ENCODE results near the gene IP6K1.
"Not testable (repeated sequence)": the region's sequence is repeated elsewhere in the genome, so short reads cannot be mapped to it uniquely, and the experiment has no call there.

Gene IP6K1

DNA sequence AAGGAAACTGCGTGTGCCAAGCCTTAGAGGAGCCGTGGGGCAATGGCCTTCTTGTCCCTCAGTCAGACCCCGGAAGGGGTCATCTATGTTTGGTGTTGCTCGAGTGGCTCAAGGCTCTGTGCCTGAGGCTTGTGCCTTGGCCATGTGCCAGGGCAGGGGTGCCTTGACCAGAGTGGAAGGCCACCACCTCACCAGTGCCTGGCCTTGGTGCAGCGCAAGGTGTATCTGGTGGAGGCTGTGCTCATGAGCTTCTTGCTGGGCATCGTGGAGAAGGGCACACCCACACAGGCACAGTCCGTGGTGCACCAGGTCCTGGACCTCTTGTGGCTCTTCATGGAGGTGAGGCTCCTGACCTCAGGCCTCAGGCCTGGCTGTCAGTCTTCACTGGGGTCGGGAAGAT lies 86.3 kb downstream of the IP6K1 start:
- H3K4me3 ChIP-seq = no peak overlapping the region
- no peak overlapping the region for H3K27ac ChIP-seq

DNA sequence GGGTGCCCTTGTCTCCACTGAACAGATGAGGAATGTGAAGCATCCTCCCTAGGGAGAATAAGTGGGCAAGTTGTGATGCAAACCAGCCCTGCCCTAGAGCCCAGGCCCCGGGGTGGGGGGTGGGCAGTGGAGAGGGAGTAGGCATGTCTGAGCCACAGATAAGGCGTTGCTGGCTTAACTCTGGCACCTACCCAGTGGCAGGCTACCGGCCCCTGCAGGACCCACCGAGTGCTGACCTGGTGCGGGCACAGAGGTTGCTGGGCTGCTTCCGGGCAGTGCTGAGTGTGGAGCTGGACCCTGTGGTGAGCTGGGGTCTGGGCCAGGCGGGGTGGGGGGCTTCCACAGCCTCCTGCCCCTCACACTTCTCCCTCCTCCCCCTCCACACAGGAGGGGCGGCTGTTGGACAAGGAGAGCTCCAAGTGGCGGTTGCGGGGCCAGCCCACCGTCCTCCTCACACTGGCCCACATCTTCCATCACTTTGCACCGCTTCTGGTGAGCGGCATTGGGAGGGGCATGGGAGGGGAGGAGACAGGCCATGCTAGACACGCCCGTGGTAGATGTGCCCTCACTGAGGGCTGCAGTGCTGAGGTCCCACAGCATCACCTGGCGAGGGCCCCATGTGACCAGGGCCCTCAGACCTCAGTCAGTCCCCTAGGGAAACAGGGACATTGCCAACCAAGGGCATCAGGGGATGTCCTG lies 86.9 kb downstream of the IP6K1 start:
- H3K4me3 ChIP-seq = no peak overlapping the region
- H3K27ac ChIP-seq = no peak overlapping the region

DNA sequence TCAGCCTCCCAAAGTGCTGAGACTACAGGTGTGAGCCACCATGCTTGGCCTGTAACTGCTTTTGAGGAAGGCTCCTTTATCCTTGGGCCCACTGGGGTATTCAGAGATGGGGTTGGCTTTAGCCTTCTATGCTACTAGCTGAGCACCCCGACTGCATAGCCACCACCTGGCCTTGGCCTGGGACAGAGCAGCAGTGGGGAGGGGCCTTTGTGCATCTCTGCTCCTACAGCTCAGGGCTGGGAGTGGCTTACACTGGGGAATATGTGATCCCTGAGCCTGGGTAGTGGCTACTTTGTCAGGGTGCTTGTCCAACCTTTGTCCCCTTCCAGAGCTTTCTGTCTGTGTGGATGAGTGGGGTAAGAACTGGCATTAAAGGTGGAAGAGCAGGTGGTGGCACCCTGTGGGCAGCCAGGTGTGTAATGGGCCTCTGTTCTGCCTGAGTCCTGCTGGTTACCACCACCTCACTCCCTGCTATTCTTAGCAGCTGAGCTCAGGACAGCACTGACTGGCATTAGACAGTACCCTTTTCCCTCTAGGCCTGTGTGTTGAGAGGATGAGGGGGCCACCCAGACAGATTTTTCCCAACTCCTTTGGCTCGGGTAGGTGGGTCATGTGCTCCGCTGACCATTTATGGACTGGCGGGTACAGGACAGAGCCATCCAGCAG lies 90.9 kb downstream of the IP6K1 start:
- not testable (repeated sequence) for H3K4me3 ChIP-seq, H3K27ac ChIP-seq

DNA sequence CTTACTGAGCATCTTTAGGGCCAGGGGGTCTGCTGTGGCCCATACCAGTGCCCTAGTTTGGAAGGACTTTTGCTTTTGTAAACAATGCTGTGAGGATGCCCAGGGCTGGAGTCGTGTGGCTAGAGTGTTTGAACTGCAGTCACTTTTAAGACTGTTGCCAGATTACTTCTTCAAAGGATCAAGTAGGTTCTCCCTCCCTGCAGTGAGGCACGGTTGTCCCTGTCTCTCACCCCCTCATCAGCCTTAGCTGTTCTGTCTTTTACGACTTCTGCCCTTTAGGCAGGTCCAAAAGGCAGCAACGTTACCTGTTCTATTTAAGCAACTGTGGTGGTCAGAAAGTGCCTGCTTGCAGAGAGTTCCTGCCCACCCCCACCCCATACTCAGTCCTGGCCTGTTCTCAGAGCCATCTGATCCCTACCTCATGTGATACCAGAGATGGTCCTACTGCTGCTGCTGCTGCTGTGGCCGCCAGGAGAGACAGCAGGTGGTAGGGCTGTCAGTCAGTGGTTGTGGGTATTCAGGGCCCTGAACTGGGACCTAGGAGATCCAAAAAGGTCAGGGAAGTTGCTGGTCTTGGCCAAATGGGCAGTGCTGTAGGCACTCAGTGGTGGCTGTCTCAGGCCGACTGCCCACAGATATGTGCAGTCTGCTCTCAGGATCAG lies 91.8 kb downstream of the IP6K1 start:
- H3K4me3 ChIP-seq, H3K27ac ChIP-seq: not testable (repeated sequence)

DNA sequence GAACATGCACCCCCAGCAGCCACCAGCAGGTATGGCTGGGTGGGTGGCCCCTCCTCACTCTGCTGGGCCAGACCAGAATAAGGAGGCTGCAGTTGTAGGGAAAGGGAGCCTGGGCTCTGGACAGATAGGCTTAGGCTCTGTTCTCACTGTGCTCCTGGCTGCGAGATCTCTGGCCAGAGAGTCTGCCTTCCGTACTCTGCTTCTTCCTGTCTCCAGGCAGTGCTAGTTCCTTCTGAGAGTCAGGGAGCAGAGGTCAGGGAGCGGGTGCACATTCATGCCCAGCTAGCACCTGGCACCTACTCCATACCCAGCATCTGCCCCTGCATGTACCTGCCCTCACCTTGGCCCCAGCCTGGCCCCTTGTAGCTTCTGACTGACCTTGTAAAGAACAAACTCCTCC lies 94.9 kb downstream of the IP6K1 start:
- H3K4me3 ChIP-seq = not testable (repeated sequence)
- peak overlapping the region in 1 of 21 experiments; percentile 1 for H3K27ac ChIP-seq

DNA sequence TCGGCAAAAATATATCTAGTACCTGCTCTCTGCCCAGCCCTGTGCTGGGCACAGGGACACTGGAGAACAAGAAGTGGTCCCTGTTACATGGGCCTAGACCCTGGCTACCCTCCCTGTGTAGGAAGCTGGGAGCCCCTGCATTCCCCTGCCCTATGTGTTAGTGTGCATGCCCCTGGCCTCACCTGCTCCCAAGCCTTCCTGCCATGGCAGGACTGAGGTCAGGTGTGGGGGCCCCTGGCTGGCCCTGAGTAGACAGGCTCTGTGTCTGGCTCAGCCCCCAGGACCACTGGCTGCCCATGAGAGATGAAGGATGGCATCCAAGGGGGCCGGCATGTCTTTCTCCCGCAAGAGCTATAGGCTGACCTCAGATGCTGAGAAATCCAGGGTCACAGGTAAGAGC lies 95.5 kb downstream of the IP6K1 start:
- H3K4me3 ChIP-seq = not testable (repeated sequence)
- peak overlapping the region in 1 of 21 experiments; percentile 34 for H3K27ac ChIP-seq

DNA sequence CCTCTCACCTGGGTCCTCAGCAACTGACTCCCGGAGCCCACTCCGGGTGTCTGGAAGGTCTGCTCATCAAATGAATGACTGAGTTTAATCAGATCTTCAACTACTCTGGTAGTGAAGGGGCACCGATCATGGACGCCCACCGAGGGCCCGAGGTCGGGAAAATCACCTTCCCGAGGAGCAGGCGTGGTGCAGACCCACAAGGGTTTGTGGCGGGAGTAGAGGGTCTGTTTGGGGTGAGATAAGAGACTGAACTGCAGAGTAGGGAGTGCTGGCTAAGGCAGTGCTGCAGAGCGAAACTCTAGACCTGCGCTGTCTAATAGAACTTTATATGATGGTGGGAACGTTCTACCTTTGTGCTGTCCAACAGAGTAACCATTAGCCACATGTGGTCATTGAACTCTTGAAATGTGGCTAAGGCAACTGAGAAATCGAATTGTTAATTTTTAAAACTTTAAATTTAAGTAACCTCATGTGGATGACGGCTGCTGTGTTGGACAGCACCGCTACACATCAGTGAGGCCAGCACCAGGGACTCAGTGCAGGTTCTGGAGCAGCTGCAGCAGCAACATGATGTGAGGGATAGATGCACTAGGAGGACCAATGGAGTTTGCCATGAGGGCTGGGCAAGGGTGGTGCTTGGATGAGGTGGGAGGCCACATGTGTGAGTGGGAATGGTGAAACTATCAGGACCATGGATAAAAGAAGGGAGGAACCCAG lies 96.3 kb downstream of the IP6K1 start:
- peak overlapping the region; percentile 89 to 100 (median 98) for H3K4me3 ChIP-seq
- peak overlapping the region in 20 of 21 experiments; percentile 66 to 94 (median 88) for H3K27ac ChIP-seq

DNA sequence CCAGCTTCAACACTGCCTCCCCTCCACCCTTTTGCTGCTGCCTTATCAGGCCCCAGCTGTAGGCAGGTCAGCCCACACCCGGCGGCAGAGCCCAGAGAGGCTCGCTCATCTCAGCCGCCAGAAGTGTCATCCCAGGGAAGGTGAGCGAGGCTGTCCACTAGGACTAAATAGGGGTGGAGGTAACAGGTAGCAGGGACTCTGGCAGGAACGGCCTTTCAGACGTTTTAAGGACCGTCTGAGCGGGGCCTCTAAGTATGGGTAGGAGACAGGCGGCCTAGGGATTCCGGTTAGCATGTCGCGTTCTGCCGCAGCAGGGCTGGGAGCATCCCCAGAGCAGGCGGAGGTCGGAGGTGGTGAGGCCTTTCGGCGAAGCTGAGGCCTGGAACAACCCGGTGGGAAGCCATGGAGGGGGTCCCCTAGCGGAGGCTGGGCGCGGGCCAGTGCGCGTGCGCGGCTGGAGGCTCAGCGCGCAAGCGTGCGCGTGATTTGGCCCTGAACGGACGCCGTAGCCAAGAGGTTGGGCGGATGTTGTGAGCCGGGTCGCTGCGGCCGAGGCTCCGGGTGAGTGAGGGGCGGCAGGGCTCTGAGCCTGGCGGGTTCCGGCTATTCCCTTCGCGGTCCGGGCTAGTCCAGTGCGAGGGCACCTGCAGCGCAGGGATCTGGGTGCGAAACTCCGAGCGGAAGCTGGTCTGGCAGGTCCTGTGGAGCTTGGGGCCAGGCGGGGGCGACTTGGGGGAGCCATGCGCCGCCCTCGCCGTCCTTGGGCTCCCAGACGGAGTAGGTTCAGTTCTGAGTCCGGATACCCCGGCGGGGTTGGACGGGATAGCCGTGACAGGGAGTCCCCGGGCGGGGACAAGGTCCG lies 97.1 kb downstream of the IP6K1 start, which contains the start of the genes MST1 and RNF123:
Gene MST1, minus strand, starts transcription at position 429 of the 862 bp plus-strand sequence. CDS start 783 bp downstream, outside the sequence.
Gene RNF123, plus strand, starts transcription at position 512 of the 862 bp plus-strand sequence. CDS start 1,609 bp downstream, outside the sequence.
- Histone ChIP-seq H3K4me3 (peak within 1 kb of the TSS; percentile 89 to 100 (median 98)), H3K27ac (peak within 1 kb of the TSS; percentile 54 to 94 (median 88))

DNA sequence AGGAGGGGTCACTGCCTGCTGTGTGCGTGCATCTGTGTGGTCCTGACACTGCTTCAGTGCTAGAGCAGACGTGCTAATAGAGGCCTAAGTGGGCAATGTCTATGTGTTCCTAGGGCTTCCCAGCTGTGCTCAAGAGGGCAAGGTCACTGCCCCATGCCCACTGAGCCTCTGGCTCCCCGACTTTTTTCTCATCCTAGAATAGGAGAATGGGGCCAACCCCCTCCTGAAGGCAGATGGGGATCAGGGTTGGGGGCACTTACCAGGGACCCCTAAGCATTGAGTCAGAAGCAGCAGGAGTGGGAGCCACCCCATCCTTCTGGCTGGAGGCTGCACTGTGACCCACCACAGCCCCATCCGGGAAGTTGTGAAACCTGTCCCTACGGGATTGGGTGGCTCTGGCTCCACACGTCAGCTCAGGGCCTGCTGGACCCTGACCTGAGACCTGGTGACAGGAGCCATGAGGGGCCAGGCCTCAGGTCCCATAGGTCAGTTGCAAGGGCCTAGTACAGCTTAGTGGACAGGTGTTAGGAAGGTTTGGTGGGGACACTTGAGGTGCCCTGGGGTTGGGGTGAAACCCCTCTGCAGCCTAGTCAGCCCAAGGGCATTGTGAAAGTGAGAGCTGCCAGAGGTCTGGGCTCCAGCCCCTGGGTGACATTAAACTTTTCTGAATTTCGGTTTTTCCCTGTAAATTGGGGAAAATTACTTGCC lies 97.8 kb downstream of the IP6K1 start:
- H3K27ac ChIP-seq = peak overlapping the region in 20 of 21 experiments; percentile 29 to 94 (median 88)

DNA sequence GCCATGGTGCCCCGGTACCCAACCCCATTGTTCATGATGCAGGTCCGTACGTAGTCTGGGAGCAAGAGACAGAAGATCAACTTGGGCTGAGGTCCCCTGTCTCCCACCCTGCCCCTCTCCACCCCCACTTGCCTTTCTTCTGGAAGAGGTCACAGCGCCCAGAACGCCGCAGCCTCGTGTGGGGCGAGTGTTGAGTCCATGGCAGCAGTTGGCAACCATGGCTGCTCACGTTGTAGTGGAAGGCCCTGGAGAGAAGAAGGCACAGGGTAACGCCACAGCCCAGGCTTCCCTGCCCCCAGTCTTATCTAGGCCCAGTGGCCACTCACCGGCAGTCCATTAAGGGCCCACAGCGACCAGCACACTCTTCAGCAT lies 98.9 kb downstream of the IP6K1 start:
- not testable (repeated sequence) for H3K27ac ChIP-seq
- H3K4me3 ChIP-seq = peak overlapping the region in 3 of 7 experiments; percentile 29 to 40 (median 36)

More for the DNA sequence above, 97.8 kb downstream of the IP6K1 start:
- H3K4me3 ChIP-seq = peak overlapping the region; percentile 89 to 100 (median 98)

DNA sequence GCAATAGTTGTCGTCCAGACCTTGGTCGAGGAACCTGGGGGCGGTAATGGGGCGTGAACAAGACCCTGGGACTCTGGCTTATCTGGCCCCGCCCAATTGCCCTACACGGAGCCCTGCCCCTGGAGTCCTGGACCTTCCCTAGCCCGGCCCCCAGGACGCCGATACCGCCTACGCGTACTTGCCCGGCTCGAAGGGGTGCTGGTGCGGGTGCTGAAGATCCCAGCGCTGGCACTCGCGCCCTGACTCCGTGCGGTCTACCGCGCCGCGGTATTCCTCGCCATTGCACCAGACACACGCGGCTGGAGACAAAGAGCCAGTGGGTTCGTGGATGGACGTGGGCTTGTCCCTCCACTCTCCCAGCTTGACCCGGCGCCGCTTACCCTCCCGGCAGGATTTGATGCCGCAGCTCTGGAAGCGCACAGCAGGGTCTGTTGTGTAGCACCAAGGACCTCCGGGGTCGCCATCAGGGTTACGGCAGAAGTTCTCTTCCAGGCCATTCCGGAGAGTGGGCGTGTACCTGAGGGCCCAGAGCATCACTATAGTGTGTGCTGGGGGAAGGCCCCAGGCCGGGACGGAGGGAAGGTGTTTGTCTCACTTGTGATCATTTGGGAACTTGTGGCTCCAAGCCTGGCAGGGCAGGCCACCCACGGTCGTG lies 99.4 kb downstream of the IP6K1 start:
- Histone ChIP-seq H3K27ac (peak overlapping the region in 5 of 21 experiments; percentile 17 to 62 (median 35)), H3K4me3 (peak overlapping the region in 6 of 7 experiments; percentile 4 to 40 (median 32))

DNA sequence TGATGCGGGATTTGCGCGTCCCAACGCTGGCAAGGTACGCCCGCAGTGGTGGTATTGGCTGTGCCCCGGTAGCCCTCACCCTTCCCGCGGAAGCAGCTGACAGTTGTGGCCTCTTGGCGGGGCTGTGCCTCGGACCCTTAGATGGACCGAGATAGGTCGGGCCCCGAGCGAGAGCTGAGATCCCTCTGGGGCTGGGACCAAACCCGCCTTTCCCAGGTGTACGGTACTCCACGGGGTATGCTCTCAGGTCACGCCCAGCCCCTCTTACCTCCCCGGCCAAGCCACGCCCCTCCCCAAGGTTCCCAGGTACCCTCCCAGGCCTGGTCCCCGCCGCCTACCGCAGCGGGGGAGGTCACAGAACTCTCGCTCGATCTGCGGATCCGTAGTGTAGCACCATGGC lies 100.0 kb downstream of the IP6K1 start:
- Histone ChIP-seq H3K27ac (peak overlapping the region in 5 of 21 experiments; percentile 17 to 62 (median 35)), H3K4me3 (peak overlapping the region in 6 of 7 experiments; percentile 4 to 40 (median 32))

DNA sequence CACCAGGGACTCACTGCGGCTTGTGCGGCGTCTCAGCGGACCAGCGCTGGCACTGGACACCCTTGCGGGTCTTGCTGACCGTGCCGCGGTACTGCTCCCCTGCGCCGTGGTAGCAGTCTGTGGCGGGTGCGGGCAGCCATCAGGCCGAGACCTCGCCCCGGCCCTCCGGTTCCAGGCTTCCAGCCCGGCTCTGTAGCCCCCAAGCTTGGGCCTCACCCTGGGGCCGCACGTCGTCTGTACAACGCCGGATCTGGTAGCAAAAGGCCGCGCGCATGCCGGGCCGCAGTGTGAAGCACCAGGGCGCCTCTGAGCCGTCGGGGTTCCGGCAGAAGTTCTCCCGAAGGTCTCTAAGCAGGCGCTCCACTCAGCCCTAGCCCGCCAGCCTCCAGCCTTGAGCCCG lies 100.5 kb downstream of the IP6K1 start:
- H3K27ac ChIP-seq = not testable (repeated sequence)
- peak overlapping the region in 4 of 7 experiments; percentile 29 to 40 (median 36) for H3K4me3 ChIP-seq

DNA sequence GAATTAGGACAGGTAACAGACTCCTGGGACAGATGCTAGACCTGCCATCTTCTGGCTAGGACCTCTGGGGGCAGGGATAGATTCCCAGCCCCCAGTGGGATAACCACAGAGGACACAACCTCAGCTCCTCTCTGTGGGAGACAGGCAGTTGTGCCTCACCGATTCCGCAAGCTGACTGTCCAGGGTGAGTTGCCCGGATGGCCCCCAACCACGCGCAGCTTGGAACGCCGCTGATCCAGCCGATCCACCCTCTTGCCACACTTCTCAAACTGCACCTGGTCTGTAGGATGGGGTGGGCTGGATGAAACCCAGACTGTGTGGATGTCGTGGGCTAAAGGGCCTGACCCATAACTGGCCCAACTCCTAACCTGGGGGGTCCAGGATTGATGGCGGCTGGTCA lies 101.2 kb downstream of the IP6K1 start:
- H3K4me3 ChIP-seq = not testable (repeated sequence)

DNA sequence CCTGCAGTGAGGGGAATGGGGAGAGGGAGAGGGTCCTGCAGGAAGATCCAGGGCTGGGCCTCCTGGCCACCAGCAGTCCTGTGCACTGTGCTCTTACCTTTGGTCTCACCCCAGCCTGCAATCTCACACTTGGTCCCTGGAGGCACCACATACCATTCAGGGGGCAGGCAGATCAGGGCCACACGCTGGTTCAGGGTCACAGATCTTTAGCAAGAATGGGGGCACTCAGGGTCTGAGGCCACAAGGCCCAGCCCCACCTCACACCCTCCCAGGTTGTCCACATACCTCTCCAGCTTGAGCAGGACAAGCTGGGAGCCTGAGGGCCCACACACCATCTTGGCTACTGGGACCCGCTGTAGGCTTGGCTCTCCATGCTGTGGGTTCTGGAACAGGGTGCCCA lies 101.9 kb downstream of the IP6K1 start:
- not testable (repeated sequence) for H3K4me3 ChIP-seq, H3K27ac ChIP-seq

More for the DNA sequence above, 101.2 kb downstream of the IP6K1 start:
- H3K27ac ChIP-seq = not testable (repeated sequence)

DNA sequence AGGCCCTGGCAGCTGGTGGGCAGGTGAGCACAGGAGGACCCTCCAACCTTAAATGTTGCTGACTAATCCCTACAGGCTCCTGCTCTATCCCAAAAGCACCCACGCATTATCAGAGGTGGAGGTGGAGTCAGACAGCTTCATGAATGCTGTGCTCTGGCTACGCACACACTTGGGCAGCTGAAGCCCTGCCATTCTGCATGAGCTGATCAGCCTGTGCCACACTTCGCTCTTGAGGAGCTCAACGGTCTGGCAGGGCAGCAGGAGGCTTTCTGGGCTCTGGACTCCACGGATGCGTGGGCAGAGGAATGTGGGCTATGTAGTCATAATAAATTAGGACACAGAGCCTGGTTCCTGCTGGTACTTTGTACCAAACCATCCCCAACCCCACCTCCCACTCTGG lies 103.2 kb downstream of the IP6K1 start:
- Histone ChIP-seq H3K4me3 (no peak overlapping the region), H3K27ac (no peak overlapping the region)

DNA sequence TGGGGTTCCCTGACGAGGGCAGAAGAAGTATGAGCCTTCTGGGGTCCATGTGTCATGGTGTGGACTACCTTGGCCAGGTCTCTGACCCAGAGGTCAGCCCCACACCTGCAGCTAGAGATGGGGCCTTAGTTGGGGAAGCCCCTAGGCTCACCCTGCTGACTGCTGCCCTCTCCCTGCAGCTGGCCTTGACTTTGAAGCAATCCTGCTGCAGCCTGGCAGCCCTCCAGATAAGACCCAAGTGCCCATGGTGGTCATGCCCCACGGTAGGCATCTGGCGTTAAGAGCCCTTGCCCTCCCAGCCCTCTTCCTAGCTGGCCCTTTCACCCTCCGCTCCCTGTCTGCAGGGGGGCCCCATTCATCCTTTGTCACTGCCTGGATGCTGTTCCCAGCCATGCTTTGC lies 104.8 kb downstream of the IP6K1 start:
- Histone ChIP-seq H3K27ac (no peak overlapping the region), H3K4me3 (no peak overlapping the region)

DNA sequence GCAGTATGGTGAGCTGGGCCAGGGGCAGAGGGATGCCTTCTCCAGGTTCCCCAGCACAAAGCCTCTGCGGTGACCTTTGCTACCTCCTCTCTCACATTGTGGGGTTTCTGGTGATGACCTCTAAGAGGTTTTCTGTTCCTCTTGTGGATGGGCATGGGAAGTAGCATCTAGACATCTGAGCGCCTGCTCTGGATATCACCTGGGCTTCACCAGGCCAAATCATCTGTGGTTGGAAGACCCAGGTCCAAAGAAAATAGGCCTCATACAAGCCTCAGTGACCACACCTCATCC lies 105.2 kb downstream of the IP6K1 start:
- Histone ChIP-seq H3K4me3 (no peak overlapping the region), H3K27ac (no peak overlapping the region)
